ENCODE data around the gene OSBPL8.

OSBPL8 gene

DNA sequence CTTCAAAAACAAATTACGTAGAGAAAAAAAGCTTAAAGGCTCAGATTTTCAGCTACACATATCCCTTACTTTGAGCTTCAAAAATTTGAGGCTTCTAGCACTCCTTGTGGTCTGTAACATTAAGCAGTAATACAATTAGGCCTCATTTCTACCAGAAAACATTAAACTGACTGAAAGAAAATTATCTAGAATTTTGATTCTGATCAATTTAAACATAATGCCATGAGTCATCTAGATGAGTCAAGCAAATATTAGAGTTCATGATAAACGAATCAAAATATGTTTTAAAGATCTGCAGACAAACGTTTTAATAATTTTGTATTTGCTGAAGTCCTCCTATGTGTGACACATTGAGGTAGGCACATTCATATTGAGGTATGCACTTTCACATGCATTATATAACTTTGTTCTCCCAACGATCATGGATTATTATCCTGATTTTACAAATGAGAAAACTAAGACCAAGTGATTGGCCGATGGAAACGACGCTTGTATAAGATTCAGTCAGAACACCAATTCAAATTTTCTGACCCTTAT is 4.3 kb downstream of the OSBPL8 start:
- no peak for DNase-seq

DNA sequence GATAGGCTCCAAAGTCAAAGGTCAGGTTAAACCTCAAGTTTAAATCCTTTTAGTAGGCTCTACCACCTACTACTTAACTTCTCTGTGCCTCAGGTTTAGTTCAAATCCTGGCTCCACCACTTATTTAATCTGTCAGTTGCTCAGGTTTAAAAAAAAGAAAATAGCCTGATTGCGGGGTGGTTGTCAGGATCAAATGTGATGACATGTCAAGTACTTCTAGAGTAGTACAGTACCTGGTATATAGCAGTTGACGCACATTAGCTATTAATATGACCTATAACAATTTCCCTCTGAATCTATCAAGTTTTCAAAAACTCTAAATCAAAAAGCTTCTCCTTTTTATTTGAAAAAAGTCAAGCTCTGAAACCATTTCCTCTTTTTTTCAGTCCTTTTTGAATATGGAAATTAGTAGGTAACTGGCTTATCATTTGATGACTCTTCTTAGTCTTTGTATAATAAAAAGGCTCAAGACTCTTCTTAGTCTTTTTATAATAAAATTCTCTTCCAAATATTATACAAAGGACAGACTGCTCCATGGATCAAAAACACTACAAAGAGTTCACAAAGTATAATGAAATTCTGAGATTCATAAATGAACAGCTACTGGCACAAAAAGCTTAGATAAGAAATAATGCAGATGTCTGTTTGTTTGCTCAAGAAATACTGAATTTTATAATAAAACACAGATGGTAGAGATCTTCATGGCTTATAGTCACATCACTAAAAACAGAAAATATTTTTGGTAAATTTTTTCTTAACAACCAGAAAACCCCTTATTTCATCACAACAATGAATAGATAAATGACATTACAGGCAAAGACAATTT is 5.0 kb downstream of the OSBPL8 start:
- no peak for DNase-seq

DNA sequence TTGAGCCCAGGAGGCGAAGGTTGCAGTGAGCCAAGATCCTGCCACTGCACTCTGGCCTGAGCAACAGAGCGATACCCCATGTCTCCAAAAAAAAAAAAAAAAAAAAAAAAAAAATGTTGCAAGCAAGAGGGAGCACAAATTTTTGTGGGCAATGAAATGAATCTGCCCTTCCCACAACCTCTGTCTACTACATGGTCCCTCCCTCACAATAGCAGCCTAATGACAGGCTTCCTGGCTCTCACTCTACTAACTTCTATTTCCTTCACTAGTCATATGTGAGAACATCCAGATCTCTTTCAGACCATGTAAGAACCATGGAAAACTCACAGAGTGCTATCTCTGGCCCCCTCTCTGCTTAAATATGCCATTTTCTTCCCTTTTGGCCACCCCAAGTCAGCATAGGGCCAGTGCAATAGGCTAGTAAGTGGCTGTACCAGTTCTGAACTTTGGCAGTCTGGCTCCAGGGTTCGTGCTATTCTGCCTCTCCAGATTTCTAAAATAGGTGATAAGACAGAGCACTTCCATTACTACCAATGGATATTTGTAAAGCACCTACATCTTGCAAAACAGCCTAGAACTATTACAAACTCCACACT is 7.1 kb downstream of the OSBPL8 start:
- DNase-seq, result no peak

DNA sequence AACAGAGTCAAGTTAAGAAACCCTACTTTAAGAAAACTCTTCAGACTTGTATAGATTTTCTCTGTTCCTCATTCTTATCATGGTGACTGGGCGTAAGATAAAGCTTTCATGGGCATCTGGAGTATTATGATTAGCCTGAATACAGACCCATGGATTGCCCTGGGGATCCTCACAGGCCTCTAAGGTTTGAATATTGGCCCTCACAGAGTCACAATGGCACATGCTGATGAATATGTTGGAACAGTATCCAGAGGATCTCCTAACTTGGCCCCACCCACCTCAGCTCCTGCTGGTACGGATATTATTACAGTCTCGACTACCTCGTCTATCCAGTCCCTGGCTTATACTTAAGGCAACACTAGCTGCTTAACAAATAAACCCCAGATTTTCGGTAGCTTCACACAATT is 8.1 kb downstream of the OSBPL8 start:
- no peak for DNase-seq

DNA sequence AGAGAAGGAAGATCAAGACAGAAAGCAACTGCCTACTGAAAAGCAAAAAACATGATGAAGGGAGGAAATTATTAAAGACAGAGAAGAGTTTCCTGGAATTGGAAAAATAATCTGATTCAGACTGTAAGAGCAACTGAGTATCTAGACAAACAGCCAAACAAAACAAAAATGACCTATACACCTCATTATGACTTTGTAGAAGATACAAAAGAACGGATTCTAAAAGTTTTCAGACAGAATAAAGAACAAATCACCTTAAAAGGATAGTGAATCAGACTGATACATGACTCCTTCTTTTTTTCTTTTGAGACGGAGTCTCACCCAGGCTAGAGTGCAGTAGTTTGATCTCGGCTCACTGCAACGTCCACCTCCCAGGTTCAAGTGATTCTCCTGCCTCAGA is 10.4 kb downstream of the OSBPL8 start:
- no peak for DNase-seq

DNA sequence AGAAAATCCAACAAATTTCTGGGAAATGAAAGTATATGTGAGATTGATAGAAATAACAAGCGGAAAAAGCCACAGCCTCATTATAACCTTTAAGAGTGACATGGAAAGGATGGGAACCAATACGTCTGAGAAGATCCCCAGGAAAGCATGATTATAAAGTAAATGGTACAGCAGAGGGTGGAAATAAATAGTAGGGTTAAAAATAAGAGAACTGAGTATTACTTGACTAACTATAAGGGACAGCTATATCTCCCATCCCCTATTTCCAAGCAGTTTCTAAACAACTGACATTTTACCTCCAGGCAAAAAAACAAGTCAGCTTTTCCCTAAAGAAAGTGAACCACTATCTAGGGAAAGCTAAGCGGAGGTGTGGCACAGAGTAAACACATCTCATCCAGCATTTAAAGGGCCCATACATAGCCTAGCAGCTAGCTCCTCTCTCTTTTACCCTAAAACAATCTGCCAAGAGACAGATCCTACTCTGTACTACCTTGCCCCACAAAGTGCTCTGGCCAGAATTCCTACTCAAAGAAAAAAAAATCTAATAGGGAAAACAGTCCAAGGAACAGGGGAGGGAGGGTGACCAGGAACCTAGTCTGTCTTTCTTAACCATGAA is 11.2 kb downstream of the OSBPL8 start:
- DNase-seq, result peak; percentile 68

DNA sequence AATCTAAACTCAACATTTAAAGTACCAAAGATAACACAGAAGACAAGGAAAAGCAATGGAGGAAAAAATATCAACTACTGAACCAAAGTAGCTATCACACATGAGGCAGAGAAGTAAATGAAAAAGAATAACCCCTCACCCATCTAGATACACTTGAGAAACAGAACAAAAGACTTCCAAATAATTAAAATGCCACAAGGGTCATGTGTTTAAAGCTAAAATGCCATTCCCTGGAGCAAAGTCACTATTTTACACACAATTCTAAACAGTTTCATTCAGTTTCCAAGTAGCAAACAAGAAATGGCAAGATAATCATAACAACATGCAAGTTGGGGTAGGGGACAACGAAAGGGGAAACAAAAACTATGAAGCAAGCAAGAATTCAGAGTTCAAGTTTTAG is 12.0 kb downstream of the OSBPL8 start:
- no peak for DNase-seq

DNA sequence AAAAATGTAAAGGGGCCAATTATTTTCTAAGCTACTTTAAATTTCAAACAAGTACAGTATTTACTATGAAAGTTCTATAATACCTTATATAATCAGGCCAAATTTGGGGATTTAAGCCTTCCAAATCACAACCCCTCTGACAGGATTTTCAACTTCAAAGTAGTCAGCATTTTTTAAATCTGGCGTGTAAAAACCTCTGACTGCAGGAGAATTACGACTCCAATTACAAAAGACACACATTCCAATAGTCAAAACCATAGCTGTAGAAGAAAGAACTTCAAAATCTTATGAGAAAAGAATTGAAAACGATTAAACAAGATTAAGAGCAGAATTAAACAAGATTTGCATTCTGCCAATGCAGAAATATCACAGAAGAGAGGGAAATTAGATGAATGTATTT is 12.7 kb downstream of the OSBPL8 start:
- no peak for DNase-seq

DNA sequence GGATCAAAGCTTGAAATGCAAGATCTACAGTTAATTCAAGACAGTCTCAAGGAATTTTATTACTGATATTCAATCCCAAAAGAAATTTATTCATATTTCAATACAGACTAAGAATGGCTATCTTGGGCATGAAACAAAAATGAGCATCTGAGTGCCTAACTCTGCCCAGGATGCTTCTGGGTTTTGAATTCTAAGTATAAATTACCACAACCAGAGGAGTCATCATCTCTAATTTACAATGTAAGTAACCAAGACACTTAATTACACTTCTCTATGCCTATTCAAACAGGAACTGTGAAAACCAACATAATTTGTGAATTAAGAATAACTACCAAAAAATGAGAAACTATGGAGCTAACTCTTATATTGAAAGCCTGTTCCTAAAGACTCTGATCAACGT is 14.1 kb downstream of the OSBPL8 start:
- DNase-seq, result no peak

DNA sequence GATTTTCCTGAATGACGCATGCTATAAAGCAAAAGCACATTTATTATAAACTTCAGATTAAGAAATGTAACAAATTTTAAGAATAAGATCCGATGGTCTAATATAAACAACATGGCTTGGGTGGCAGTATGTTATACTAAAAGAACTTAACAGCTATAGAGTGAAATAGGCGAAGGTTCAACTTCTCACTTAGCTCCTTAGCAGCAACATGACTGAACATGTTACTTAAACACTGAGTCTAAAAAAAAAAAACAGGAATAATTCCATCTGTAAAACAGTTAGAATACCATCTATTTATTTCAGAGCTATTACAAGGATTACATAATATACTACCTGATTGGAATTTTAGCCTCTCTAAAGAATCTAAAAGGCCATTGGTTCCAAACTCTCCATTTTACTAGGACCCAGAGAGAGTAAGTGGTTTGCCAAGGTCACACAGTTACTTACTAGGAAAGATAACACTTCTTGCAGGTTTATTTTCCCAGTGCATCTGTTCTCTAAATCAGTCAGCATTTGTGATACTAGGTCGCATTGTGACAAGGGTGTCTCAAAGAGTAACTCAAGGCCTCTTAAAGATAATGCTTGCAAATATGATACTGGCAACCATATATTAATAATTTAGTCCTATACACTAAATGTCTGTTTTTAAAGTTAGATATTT is 14.8 kb downstream of the OSBPL8 start:
- DNase-seq, result no peak

DNA sequence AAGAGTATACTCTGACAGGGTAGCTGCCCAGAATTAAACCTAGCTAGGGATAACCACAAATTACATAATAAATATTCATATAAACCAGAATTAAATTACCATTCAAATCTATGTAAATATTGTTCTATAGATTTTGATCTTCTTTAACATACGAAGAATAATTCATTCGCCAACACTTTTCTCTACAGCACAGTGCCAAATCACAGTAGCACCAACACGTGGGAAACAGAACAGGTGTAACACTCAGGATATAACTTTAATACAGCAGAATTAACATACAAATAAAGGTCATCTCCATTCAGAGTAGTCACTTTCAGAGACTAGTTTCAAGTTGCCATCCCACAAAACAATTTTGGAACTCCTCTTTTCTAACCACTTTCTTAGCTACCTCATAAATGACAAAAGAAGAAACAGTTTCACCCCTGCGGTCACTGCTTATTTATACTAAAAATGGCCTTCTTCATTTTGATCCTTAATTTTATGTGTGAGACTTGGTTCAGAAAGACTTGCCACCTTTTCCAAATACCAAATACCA is 15.7 kb downstream of the OSBPL8 start:
- DNase-seq, result no peak

DNA sequence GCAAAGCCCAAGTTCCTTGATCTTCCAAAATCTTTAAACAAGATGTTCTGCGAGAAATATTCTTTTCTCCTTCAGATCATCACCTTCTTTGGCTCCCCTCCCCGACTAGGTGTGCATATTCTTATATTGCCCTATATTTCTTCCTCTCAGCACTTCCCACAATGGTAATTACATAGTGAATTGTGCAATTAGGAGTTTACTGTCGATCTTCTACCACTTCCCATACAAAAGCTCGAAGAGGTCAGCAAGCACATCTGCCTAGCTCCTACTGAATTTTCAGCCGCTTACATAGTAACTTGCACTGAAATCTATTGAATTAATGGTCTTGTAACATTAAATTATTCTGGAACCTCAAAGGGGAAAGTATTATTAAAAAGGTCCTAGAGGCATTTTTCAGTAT is 16.7 kb downstream of the OSBPL8 start:
- DNase-seq, result no peak

DNA sequence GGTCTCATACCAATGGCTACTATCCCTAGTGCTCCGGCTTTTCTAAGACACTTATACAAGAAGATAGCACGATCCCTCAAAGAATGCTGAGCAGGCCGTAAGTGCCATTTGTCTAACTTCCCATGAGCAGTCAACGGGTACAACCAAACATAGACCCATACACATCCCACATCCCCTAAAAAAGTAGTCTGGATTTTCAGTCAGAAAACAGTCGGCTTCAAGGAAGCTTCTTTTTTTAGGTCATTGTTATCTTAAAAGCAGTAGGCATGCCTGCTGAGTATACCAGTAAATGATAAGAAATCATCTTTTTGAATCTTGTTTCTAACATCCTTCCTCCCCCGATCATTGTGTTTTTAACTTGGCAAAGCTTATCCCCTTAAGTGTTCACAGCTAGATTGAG is 19.8 kb downstream of the OSBPL8 start:
- no peak for DNase-seq

DNA sequence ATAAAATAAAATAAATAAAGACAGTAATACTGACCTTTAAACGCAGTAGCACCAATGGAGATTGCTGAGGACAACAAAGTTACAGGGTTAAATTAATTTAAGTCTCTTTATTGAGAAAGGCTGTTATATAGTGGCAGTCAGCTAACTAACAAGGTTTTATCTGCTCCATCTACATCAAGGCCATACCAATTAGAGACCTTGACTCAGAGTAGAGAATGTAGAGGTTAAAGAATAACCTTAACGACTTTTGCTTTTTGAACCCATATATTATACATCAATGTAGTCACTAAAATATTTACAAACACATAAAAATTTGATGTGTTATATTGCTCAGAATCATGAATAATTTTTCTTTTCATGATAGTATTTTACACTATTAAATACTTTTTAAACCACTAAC is 21.6 kb downstream of the OSBPL8 start:
- no peak for DNase-seq

DNA sequence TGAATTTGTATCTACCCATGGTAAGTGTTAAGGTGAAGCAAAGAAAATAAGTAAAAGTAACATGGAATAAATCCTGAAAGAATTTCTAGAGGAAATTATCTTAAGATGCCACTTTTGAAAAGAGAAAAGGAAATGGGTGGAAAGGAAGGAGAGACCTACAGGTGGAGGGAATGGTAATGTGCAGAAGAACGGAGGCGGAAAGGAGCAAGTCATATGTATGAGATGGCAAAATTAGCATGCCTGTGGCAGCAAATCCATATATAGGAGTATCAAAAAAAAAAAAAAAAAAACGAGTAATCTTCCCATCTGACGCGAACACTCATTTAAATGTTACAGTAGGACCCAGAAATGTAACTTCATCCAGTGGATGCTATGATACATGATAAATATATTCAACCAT is 23.0 kb downstream of the OSBPL8 start:
- no peak for DNase-seq

DNA sequence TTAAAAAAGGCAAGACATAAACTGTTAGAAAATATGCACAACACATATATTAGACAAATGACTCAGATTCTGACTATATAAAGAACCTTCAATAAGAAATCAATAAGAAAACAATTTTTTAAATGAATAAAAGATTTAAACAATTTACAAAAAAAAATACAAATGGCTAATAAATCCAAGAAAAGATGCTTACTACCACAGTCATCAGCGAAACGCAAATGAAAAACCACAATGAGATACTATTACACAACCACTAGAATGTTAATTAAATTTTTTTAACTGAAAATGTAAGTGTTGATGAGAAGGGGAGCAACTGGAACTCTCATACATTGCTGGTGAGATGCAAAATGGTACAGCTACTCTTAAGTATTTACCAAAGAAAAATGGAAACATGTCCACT is 24.4 kb downstream of the OSBPL8 start:
- no peak for DNase-seq

DNA sequence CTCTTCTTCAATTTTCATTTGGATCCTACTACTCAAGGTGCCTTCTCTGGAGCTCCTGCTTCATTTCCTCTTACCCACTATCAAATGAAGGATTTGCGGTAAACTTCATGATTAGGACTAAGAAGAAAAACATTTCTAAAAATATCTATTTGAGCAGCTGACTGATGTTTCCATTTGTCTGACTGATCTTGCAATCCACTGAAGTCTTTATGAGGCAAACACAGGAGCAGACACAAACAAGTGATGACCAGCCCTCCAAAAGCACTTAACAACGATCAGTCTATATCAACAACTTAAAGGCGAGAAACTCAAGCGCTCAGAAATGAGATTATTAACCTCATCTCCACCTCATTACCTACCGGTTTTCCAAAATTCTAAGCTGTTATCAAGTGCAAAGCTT is 26.2 kb downstream of the OSBPL8 start:
- DNase-seq, result no peak

DNA sequence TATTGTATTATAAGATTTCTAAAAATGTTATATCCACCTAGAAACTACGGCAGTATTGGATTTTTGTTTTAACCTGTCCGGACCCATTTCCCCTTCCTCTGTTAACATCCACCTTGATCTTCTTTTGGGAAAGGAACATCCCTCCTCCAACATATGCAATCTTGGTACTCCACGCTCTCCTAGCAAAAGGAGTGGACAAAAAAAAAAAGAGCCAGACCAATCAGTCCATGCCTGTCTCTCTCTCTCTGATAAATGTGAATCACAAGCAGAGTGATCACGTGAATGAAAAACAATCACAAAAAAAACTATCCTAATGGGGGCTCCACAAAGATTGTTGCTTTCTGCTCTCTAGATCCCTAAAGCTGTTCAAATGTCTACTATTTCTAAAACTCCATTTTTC is 27.1 kb downstream of the OSBPL8 start:
- no peak for DNase-seq

DNA sequence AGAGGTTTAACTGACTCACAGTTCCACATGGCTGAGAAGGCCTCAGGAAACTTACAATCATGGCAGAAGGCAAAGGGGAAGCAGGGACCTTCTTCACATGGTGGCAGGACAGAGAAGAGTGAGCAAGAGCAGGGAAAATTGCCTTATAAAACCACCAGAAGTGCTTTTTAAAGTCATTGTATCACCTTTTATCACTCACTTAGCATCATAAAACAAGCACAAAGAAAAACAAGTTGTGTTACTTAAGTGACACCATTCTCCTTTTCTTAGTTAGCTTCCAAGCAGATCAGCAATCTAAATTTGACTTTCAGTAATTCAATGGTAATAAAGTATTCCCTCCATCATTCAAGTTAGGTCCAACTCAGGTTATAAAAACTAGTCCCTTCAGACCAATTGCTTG is 28.5 kb downstream of the OSBPL8 start:
- no peak for DNase-seq

DNA sequence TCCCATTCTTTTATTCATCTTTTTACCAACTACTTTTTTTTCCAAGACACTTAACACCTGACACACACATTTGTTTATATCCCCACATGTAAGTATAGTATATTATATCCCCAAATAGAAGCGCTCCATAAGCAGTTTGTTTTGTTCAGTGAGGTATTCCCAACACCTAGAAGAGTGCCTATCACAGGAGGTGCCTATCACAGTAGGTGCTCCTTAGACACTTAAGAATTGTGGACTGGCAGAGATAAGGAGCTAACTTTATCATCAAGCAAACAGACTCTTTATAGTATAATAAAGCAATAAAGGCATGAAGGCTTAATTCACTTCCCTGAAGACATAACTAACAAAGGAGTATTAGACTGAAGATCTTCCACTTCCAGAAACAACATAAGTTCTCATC is 29.1 kb downstream of the OSBPL8 start:
- no peak for DNase-seq

DNA sequence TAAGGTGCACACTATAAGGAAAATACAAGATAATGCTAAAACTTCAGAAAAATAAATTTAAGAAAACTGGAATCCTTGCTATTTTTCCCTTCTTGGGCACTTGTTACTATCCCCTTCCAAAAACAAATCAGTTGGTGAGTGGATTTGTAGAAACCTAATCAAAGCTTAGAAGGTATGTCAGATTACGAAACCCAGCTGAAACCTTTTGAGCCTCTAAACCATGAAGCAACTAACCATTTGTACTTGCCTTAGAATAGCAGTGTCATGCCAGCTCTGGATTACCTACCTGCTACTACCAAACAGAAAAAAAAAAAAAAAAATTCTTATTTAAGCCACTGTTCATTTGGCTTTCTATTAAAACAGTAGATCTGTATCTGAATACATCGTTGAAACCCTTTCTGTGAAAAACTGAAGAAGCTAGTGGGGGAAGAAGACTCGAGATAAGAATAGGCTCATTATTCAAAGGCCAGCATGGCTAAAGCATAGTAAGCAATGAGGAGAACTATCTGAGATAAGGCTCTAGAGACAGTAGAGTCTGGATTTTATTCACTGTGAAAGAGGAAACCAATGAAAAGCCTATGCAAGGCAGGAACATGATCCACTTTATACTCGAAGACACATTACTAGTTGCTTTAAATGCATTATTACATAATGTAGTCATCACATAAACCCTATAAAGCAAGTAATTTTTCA is 30.2 kb downstream of the OSBPL8 start:
- DNase-seq, result no peak

DNA sequence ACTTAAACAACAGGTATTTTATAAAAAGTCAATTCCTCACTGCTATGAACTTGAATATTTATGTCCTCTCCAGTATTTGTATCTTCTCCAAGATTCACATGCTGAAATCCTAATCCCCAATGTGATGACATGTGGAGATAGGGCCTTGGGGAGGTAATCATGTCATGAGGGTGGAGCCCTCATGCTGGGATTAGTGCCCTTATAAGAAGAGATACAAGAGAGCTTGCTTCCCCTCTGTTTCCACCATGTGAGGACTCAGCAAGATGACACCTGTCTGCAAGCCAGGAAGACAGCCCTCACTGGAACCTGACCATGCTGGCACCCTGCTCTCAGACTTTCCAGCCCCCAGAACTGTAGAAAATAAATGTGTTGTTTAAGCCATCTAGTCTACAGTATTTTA is 36.2 kb downstream of the OSBPL8 start:
- DNase-seq, result no peak

DNA sequence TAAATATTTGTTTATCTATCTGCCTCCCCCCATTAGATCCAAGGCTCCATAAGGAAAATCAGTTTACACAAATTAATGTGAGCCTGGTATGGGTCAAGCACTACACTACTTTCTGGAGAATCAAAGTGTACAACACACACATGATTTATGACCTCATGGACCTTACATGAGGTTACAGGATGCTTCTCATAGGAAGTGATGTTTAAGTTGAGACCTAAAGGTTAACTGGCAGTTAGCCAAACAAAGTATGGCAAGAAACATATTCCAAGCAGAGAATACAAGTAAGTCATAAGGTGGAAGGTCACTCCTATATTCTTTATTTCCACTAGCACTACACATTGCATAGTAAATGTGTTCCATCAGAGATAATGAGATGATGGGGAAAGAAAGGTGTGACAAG is 39.2 kb downstream of the OSBPL8 start:
- DNase-seq, result no peak

All from islet precursor cell (in vitro differentiated cells).